Smooth muscle cell (in vitro differentiated cells): Measurements from ENCODE around the gene CHST11. TPM values are rescaled to one million over a fixed set of nuclear protein-coding genes. Genes with fewer than 3 reads are reported as not detected.

Experiments used
- DNase-seq: peaks from one replicate; lab custom pipeline; 2025; ENCODE audit not compliant: unreplicated experiment; lab: John Stamatoyannopoulos, UW
- H2AFZ ChIP-seq: fragments of 200-600 bp; sonication (generic); 2 replicates; pipeline ENCODE4 v1.6.0; 2016; ENCODE audit warnings: antibody characterized with exemption, low read depth, mild to moderate bottlenecking
- H3F3A ChIP-seq: fragments of 200-600 bp; sonication (generic); 2 replicates; pipeline ENCODE4 v1.6.0; 2017; ENCODE audit warnings: antibody characterized with exemption, low read depth
- H3K27ac ChIP-seq: fragments of 200-600 bp; sonication (generic); 2 replicates; pipeline ENCODE4 v1.5.1; 2016; ENCODE audit warnings: low read depth, mild to moderate bottlenecking
- H3K27me3 ChIP-seq: fragments of 200-600 bp; sonication (generic); 2 replicates; pipeline ENCODE4 v1.6.1; 2016; ENCODE audit warnings: low read depth, mild to moderate bottlenecking
- H3K36me3 ChIP-seq: fragments of 200-600 bp; sonication (generic); 2 replicates; pipeline ENCODE4 v1.5.1; 2016; ENCODE audit warnings: low read depth
- H3K4me1 ChIP-seq: fragments of 200-600 bp; sonication (generic); 2 replicates; pipeline ENCODE4 v1.5.1; 2016; ENCODE audit warnings: low read depth
- H3K4me2 ChIP-seq: fragments of 200-600 bp; sonication (generic); 2 replicates; pipeline ENCODE4 v1.6.0; 2016; ENCODE audit warnings: mild to moderate bottlenecking
- H3K4me3 ChIP-seq: fragments of 200-600 bp; sonication (generic); 2 replicates; pipeline ENCODE4 v1.5.1; 2016; ENCODE audit warnings: mild to moderate bottlenecking
- H3K79me2 ChIP-seq: fragments of 200-600 bp; sonication (generic); 2 replicates; pipeline ENCODE4 v1.6.0; 2016; ENCODE audit warnings: low read depth, mild to moderate bottlenecking
- H3K9ac ChIP-seq: fragments of 200-600 bp; sonication (generic); 2 replicates; pipeline ENCODE4 v1.6.0; 2016; ENCODE audit warnings: low read depth
- H3K9me3 ChIP-seq: fragments of 200-600 bp; sonication (generic); replicated peaks from 2 replicates; pipeline ENCODE4 v1.5.1; 2016; ENCODE audit warnings: low read depth
- H4K20me1 ChIP-seq: fragments of 200-600 bp; sonication (generic); 2 replicates; pipeline ENCODE4 v1.6.0; 2016; ENCODE audit warnings: low read depth
- WGBS: methylation state at CpG from one replicate; pipeline ENCODE4 v1.1.7; 2016; ENCODE audit warnings: low lambda C conversion rate; 5-methylcytosine and 5-hydroxymethylcytosine counted together
- polyA plus RNA-seq: library from polyadenylated mRNA; unstranded; fragments of >200 nt; fragmentation: Nextera tagmentation; extraction: Ambion mirVana; gene quantifications from 2 replicates; pipeline ENCODE4 v1.2.1, GENCODE V29; 2016
- total RNA-seq: library from RNA; depleted of rRNA; stranded (reverse); fragments of >200 nt; gene quantifications from 2 replicates; pipeline ENCODE4 v1.2.3, GENCODE V29; 2014
- TF ChIP-seq, protein P1 (sequence below): fragments of 200-600 bp; sonication (generic); IDR thresholded peaks from 2 replicates; pipeline ENCODE4 v1.5.1; 2017; ENCODE audit warnings: borderline replicate concordance, mild to moderate bottlenecking, antibody characterized with exemption; ENCODE audit not compliant: insufficient read depth, poor library complexity, severe bottlenecking

Gene CHST11
- total and polyA plus RNA-seq, 2 experiments from 2014 or later = 6.9 to 10.2 TPM

DNA sequence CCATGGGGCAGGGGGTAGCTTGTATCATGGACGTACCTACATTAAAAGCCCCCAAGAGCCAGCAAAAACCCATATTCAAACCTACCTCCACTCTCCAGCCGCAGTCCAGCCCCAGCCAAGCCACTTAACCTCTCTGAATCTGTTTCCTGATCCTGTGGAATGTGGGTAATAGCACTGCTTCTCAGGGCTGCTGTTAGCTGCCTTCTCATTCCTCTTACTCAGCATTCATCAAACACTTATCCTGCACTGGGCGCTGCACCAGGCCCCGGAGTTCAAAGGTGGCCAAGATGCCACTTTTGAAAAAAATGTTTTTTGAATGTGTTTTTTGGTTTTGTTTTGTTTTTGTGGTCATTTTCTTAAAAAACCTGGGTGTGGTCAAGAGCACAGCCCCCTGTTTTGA lies 237.4 kb downstream of the CHST11 start:
- H3K9ac ChIP-seq = no peak overlapping the region
- H3K4me3 ChIP-seq = no peak overlapping the region
- no peaks in the 10 kb centered on the region for H3K27me3 ChIP-seq
- TF ChIP-seq, protein P1, sequence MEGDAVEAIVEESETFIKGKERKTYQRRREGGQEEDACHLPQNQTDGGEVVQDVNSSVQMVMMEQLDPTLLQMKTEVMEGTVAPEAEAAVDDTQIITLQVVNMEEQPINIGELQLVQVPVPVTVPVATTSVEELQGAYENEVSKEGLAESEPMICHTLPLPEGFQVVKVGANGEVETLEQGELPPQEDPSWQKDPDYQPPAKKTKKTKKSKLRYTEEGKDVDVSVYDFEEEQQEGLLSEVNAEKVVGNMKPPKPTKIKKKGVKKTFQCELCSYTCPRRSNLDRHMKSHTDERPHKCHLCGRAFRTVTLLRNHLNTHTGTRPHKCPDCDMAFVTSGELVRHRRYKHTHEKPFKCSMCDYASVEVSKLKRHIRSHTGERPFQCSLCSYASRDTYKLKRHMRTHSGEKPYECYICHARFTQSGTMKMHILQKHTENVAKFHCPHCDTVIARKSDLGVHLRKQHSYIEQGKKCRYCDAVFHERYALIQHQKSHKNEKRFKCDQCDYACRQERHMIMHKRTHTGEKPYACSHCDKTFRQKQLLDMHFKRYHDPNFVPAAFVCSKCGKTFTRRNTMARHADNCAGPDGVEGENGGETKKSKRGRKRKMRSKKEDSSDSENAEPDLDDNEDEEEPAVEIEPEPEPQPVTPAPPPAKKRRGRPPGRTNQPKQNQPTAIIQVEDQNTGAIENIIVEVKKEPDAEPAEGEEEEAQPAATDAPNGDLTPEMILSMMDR = no peak
- no peaks in the 10 kb centered on the region for H3F3A ChIP-seq
- no peak overlapping the region for H3K4me2 ChIP-seq
- no peaks in the 10 kb centered on the region for H3K36me3 ChIP-seq
- no peak for DNase-seq
- no peak overlapping the region for H2AFZ ChIP-seq
- H3K9me3 ChIP-seq = no peaks in the 10 kb centered on the region
- no peak overlapping the region for H3K27ac ChIP-seq
- H3K4me1 ChIP-seq = no peaks in the 10 kb centered on the region
- H3K79me2 ChIP-seq = no peaks in the 10 kb centered on the region
- peaks cover 4% of the 10 kb centered on the region for H4K20me1 ChIP-seq
- WGBS = 68% methylated on average over 4 of the region's 4 CpGs

DNA sequence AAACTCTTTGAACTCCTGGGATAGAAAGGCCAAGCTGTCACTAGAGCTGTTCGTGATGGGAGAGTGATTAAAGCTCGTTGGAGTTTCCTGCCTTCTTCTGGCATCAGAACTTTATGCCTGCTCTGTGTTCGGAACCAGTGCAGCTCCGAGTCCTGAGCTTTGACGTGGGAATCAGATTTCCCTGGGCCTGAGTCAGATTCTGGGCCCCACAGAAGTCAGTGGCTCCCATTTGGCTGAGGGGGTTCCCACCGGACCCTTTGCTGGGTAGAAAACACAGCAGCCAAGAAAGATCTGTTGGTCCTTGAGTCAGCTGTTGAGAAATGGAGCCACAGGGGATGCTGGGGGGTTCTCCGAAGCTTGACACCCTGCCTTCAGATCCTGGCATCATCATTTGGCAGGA lies 238.0 kb downstream of the CHST11 start:
- Histone ChIP-seq H3K4me1 (no peaks in the 10 kb centered on the region), H3K9me3 (no peaks in the 10 kb centered on the region), H3K36me3 (no peaks in the 10 kb centered on the region), H3K4me2 (no peak overlapping the region), H3F3A (no peaks in the 10 kb centered on the region), H3K27me3 (no peaks in the 10 kb centered on the region), H3K9ac (no peak overlapping the region), H3K79me2 (no peaks in the 10 kb centered on the region), H2AFZ (no peak overlapping the region), H4K20me1 (no peaks in the 10 kb centered on the region), H3K27ac (no peak overlapping the region), H3K4me3 (no peak overlapping the region)
- 86% methylated on average over 7 of the region's 7 CpGs for WGBS
- DNase-seq = no peak
- TF ChIP-seq, protein P1 = no peak

DNA sequence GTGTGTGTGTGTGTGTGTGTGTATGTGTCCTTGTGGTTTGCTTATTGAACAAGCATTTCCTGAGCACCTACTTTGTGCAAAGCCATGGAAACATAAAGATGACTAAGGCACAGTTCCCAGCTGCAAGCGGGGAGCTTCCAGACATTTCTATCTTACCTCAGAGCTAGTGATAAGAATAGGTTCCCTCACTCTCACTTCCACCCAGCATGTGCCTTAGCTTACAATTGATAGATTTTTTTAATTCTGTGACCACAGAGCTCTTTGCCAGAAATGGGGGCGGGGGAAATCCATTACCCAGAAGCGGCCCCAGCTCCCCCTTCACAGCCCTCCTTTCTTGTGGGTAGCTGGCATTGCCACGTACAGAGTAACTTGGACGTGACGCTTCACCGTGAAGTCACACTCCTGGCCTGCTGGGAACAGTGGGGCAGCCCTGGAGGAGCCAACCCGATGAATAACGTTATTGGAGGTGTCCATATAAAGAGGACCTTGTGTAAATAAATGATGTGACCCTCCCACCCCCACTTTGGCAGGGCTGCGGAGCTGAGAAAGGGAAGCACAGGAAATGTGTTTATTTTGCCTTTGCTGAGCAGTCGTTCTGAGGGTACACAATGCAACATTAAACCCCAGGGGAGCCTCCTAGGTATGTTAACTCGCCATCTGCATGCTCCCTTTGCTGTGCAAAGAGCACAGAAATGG lies 238.9 kb downstream of the CHST11 start:
- H3K9ac ChIP-seq = no peak overlapping the region
- 53% methylated on average over 12 of the region's 12 CpGs for WGBS
- TF ChIP-seq, protein P1 = no peak
- H3K4me3 ChIP-seq = no peak overlapping the region
- H3K79me2 ChIP-seq = no peaks in the 10 kb centered on the region
- H3K4me1 ChIP-seq = no peaks in the 10 kb centered on the region
- H3K27me3 ChIP-seq = no peaks in the 10 kb centered on the region
- H2AFZ ChIP-seq = no peak overlapping the region
- no peaks in the 10 kb centered on the region for H3K36me3 ChIP-seq
- H3K27ac ChIP-seq = peak overlapping the region; percentile 63
- H3K4me2 ChIP-seq = no peak overlapping the region
- H4K20me1 ChIP-seq = peaks cover 5% of the 10 kb centered on the region
- no peaks in the 10 kb centered on the region for H3K9me3 ChIP-seq
- H3F3A ChIP-seq = no peaks in the 10 kb centered on the region
- DNase-seq = no peak

DNA sequence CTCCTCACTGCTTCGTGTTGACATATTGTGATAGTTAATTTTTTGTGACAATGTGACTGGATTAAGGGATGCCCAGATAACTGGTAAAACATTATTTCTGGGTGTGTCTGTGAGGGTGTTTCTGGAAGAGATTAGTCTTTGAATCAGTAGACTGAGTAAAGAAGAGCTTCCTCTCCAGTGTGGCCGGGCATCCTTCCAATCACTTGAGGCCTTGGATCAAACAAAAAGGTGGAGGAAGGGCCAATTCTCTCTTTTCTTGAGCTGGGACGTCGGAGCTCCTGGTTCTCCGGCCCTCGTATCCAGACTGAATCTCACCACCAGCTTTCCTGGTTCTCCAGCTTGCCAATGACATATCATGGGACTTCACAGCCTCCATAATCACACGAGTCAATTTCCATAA lies 240.4 kb downstream of the CHST11 start:
- H4K20me1 ChIP-seq = peaks cover 6% of the 10 kb centered on the region
- no peak overlapping the region for H3K27ac ChIP-seq
- 95% methylated on average over 7 of the region's 7 CpGs for WGBS
- no peak overlapping the region for H2AFZ ChIP-seq
- H3K27me3 ChIP-seq = no peaks in the 10 kb centered on the region
- TF ChIP-seq, protein P1 = no peak
- H3F3A ChIP-seq = no peaks in the 10 kb centered on the region
- H3K4me2 ChIP-seq = no peak overlapping the region
- no peaks in the 10 kb centered on the region for H3K9me3 ChIP-seq
- H3K36me3 ChIP-seq = no peaks in the 10 kb centered on the region
- H3K4me3 ChIP-seq = no peak overlapping the region
- H3K9ac ChIP-seq = no peak overlapping the region
- no peak for DNase-seq
- no peaks in the 10 kb centered on the region for H3K79me2 ChIP-seq
- H3K4me1 ChIP-seq = no peaks in the 10 kb centered on the region
